ENCODE measurements around the gene FBXL4.

The FBXL4 gene

DNA sequence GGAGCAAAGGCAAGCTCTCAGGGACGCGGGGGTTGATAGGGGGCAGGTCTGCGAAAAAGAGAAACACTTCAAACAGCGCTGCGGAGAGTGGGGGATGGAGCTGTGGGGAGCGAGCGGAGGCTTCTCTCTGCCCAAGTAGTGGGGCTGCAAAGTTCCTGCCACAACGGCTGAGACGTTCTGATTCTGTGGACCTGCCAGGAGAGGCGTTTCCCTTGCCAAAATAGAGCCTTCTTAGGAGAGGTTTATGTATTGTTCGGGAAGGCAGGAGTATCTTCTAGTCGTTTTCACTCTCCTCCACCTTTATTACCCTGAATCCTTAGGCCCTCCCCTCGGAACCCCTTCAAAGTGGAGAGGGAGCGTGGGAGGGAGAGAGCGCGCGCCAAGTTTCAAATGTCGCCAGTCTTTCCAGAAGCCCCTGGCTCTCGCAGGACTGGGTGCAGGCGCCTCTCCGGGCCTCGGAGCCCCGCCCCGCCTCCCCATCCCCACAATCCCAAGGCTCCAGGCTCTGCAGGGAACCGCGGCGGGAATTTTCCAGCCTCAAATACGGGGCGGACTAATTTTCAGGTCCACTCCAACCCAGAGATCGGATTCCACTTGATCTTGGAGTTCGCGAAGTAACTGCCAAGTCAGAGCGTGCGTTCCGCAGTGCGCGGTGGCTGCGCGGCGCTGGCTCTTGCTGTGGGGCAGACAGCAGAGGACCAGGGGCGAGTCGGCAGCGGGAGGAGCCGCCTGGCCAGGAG lies 123.4 kb downstream of the FBXL4 start:
- no peak for DNase-seq

DNA sequence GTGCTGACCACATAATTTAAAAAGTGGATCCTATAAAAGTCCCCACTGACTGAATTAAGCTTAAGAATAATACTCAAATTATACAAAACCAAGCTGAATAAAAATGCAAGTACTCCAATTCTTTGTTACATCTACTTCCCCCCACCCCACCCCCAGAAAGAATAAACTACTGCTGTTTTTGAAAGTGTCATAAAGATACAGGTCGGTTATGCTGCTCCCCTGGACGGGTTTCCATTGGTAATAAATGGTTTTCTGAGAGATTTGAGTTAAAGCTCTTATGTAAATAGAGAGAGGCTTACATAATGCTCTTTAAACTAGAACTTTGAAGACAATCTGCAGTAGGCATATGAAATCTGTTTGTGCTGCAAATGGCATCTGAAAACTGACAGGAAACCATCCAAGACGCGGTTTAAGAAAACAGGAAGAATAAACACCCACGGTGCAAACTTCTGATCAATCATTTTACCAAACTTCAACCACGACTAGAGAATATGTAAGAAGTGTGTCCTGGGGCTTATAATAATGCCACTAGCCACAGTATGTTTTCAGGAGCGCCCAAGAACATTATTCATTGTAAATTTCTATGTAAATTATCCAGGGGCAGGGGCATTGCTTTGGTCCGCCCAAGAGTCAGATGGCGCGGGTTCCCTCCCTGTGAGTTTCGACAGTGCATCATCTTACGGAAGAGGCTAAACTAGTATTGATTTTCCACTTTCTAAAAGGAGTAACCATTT lies 124.2 kb downstream of the FBXL4 start:
- no peak for DNase-seq

GRCh38 chr6:98821756-98822405 lies 125.9 kb downstream of the FBXL4 start:
- DNase-seq, result no peak

Data from bone marrow (tissue), 2 donors.